ENCODE data around the gene ORC3.
"Not testable (repeated sequence)": the region's sequence is repeated elsewhere in the genome, so short reads cannot be mapped to it uniquely, and the experiment has no call there.

The ORC3 gene

GRCh38 chr6:87675004-87675681 lies 85.2 kb downstream of the ORC3 start:
- H3K36me3 ChIP-seq (ENCODE audit: insufficient read depth, low read length), result peaks cover 14% of the 10 kb centered on the region; the same call in 1 of the 2 replicates

GRCh38 chr6:87682310-87682709 lies 92.4 kb downstream of the ORC3 start:
- Histone ChIP-seq H3K4me1 (ENCODE audit: insufficient read depth, low read length) (no peaks in the 10 kb centered on the region), H3K36me3 (ENCODE audit: insufficient read depth, low read length) (no peaks in the 10 kb centered on the region; the same call in none of the 2 replicates), H3K9ac (ENCODE audit: low read depth, low read length) (no peak overlapping the region), H3K9me3 (ENCODE audit: control insufficient read depth, insufficient read depth, low read length) (no peaks in the 10 kb centered on the region)

More at GRCh38 chr6:87675004-87675681, 85.2 kb downstream of the ORC3 start:
- Histone ChIP-seq H3K9me3 (ENCODE audit: control insufficient read depth, insufficient read depth, low read length) (no peaks in the 10 kb centered on the region), H3K9ac (ENCODE audit: low read depth, low read length) (no peak overlapping the region), H3K4me1 (ENCODE audit: insufficient read depth, low read length) (no peaks in the 10 kb centered on the region)

- Histone ChIP-seq H3K9ac (ENCODE audit: low read depth, low read length) (no peak overlapping the region), H3K9me3 (ENCODE audit: control insufficient read depth, insufficient read depth, low read length) (no peaks in the 10 kb centered on the region), H3K36me3 (ENCODE audit: insufficient read depth, low read length) (no peaks in the 10 kb centered on the region; the same call in none of the 2 replicates), H3K4me1 (ENCODE audit: insufficient read depth, low read length) (no peaks in the 10 kb centered on the region)
These were observed 94.0 kb downstream of the ORC3 start for GRCh38 chr6:87683890-87684289.

GRCh38 chr6:87684895-87685654 lies 95.1 kb downstream of the ORC3 start:
- Histone ChIP-seq H3K9ac (ENCODE audit: low read depth, low read length) (no peak overlapping the region), H3K4me1 (ENCODE audit: insufficient read depth, low read length) (no peaks in the 10 kb centered on the region), H3K9me3 (ENCODE audit: control insufficient read depth, insufficient read depth, low read length) (no peaks in the 10 kb centered on the region), H3K36me3 (ENCODE audit: insufficient read depth, low read length) (no peaks in the 10 kb centered on the region; the same call in 1 of the 2 replicates)

- not testable (repeated sequence) for H3K36me3 ChIP-seq (ENCODE audit: insufficient read depth, low read length); H3K9ac ChIP-seq (ENCODE audit: low read depth, low read length); H3K9me3 ChIP-seq (ENCODE audit: control insufficient read depth, insufficient read depth, low read length)
- H3K4me1 ChIP-seq (ENCODE audit: insufficient read depth, low read length), result peaks cover 10% of the 10 kb centered on the region
These were observed 96.8 kb downstream of the ORC3 start for GRCh38 chr6:87686636-87687205.

GRCh38 chr6:87687296-87687695 lies 97.4 kb downstream of the ORC3 start:
- H3K9me3 ChIP-seq (ENCODE audit: control insufficient read depth, insufficient read depth, low read length), result no peaks in the 10 kb centered on the region
- H3K9ac ChIP-seq (ENCODE audit: low read depth, low read length), result no peak overlapping the region
- no peaks in the 10 kb centered on the region for H3K36me3 ChIP-seq (ENCODE audit: insufficient read depth, low read length)
- peaks cover 15% of the 10 kb centered on the region for H3K4me1 ChIP-seq (ENCODE audit: insufficient read depth, low read length)

GRCh38 chr6:87687893-87688292 lies 98.0 kb downstream of the ORC3 start:
- H3K36me3 ChIP-seq (ENCODE audit: insufficient read depth, low read length); H3K9me3 ChIP-seq (ENCODE audit: control insufficient read depth, insufficient read depth, low read length); H3K9ac ChIP-seq (ENCODE audit: low read depth, low read length): not testable (repeated sequence)
- H3K4me1 ChIP-seq (ENCODE audit: insufficient read depth, low read length), result peaks cover 15% of the 10 kb centered on the region

GRCh38 chr6:87690441-87690840 lies 100.5 kb downstream of the ORC3 start:
- Histone ChIP-seq H3K36me3 (ENCODE audit: insufficient read depth, low read length) (no peaks in the 10 kb centered on the region), H3K4me1 (ENCODE audit: insufficient read depth, low read length) (peaks cover 15% of the 10 kb centered on the region), H3K9ac (ENCODE audit: low read depth, low read length) (no peak overlapping the region), H3K9me3 (ENCODE audit: control insufficient read depth, insufficient read depth, low read length) (no peaks in the 10 kb centered on the region)

- H3K9me3 ChIP-seq (ENCODE audit: control insufficient read depth, insufficient read depth, low read length), result no peaks in the 10 kb centered on the region
- no peak overlapping the region for H3K9ac ChIP-seq (ENCODE audit: low read depth, low read length)
- no peaks in the 10 kb centered on the region for H3K36me3 ChIP-seq (ENCODE audit: insufficient read depth, low read length)
- peaks cover 15% of the 10 kb centered on the region for H3K4me1 ChIP-seq (ENCODE audit: insufficient read depth, low read length)
These were observed 102.2 kb downstream of the ORC3 start for GRCh38 chr6:87692086-87692485.

GRCh38 chr6:87696817-87697216 lies 106.9 kb downstream of the ORC3 start:
- not testable (repeated sequence) for H3K9ac ChIP-seq (ENCODE audit: low read depth, low read length); H3K9me3 ChIP-seq (ENCODE audit: control insufficient read depth, insufficient read depth, low read length); H3K36me3 ChIP-seq (ENCODE audit: insufficient read depth, low read length)
- peaks cover 13% of the 10 kb centered on the region for H3K4me1 ChIP-seq (ENCODE audit: insufficient read depth, low read length)

- Histone ChIP-seq H3K9ac (ENCODE audit: low read depth, low read length) (peak overlapping the region; percentile 95), H3K4me1 (ENCODE audit: insufficient read depth, low read length) (peaks cover 10% of the 10 kb centered on the region)
These were observed 107.9 kb downstream of the ORC3 start for GRCh38 chr6:87697581-87698546.

GRCh38 chr6:87698547-87699006 lies 108.6 kb downstream of the ORC3 start:
- peak overlapping the region; percentile 95 for H3K9ac ChIP-seq (ENCODE audit: low read depth, low read length)
- peaks cover 10% of the 10 kb centered on the region for H3K4me1 ChIP-seq (ENCODE audit: insufficient read depth, low read length)
- H3K9me3 ChIP-seq (ENCODE audit: control insufficient read depth, insufficient read depth, low read length), result no peaks in the 10 kb centered on the region
- H3K36me3 ChIP-seq (ENCODE audit: insufficient read depth, low read length), result no peaks in the 10 kb centered on the region

More at GRCh38 chr6:87697581-87698546, 107.9 kb downstream of the ORC3 start:
- Histone ChIP-seq H3K9me3 (ENCODE audit: control insufficient read depth, insufficient read depth, low read length) (no peaks in the 10 kb centered on the region), H3K36me3 (ENCODE audit: insufficient read depth, low read length) (no peaks in the 10 kb centered on the region)

GRCh38 chr6:87699576-87699975 lies 109.6 kb downstream of the ORC3 start:
- H3K36me3 ChIP-seq (ENCODE audit: insufficient read depth, low read length), result no peaks in the 10 kb centered on the region
- H3K4me1 ChIP-seq (ENCODE audit: insufficient read depth, low read length), result peaks cover 10% of the 10 kb centered on the region
- peak overlapping the region; percentile 95 for H3K9ac ChIP-seq (ENCODE audit: low read depth, low read length)
- no peaks in the 10 kb centered on the region for H3K9me3 ChIP-seq (ENCODE audit: control insufficient read depth, insufficient read depth, low read length)
